Small intestine (tissue), 7 donors: ENCODE results near the gene TULP4. TPM values are rescaled to one million over a fixed set of nuclear protein-coding genes. Genes with fewer than 3 reads are reported as not detected.

ENCODE experiments used
- DNase-seq, 2 donors: peaks; one replicate each; pipeline versions ENCODE4 v3.0.0 to v3.0.0-alpha.2; 2013
- FAIRE-seq: peaks from 2 replicates; lab custom pipeline; 2012; peaks lifted over from hg19 to GRCh38; lab: Jason Lieb, UNC
- H3K27ac ChIP-seq, 3 donors: one replicate each; pipeline ENCODE4 v1.5.1; 2013; ENCODE audit warnings: low read length in 2 of 3, mild to moderate bottlenecking in 2 of 3, control low read depth in 1 of 3, inconsistent platforms in 1 of 3, low read depth in 1 of 3, moderate library complexity in 1 of 3
- H3K27me3 ChIP-seq, 3 donors: one replicate each; pipeline ENCODE4 v1.6.1; 2013; ENCODE audit warnings: low read length in 3 of 3, inconsistent platforms in 1 of 3; ENCODE audit not compliant: control insufficient read depth in 3 of 3, insufficient read depth in 3 of 3
- H3K36me3 ChIP-seq, 3 donors: one replicate each; pipeline ENCODE4 v1.6.1; 2013; ENCODE audit warnings: low read length in 3 of 3, inconsistent platforms in 1 of 3, low read depth in 1 of 3, mild to moderate bottlenecking in 1 of 3, moderate library complexity in 1 of 3; ENCODE audit not compliant: control insufficient read depth in 3 of 3, insufficient read depth in 2 of 3
- H3K4me1 ChIP-seq, 3 donors: one replicate each; pipeline ENCODE4 v1.6.1; 2013; ENCODE audit warnings: low read length in 2 of 3, inconsistent platforms in 1 of 3, low read depth in 1 of 3, mild to moderate bottlenecking in 1 of 3, moderate library complexity in 1 of 3; ENCODE audit not compliant: control insufficient read depth in 3 of 3, insufficient read depth in 2 of 3
- H3K4me3 ChIP-seq, 3 donors: one replicate each; pipeline ENCODE4 v1.5.1; 2013; ENCODE audit warnings: low read length in 3 of 3, control low read depth in 1 of 3, inconsistent platforms in 1 of 3, low read depth in 1 of 3, mild to moderate bottlenecking in 1 of 3, moderate library complexity in 1 of 3
- H3K9me3 ChIP-seq, 2 donors: one replicate each; pipeline ENCODE4 v1.6.1; 2013; ENCODE audit warnings: low read depth in 1 of 2, low read length in 1 of 2; ENCODE audit not compliant: control insufficient read depth in 2 of 2, insufficient read depth in 1 of 2
- WGBS, 3 donors: extraction: QIAGEN DNeasy Blood & Tissue Kit; methylation state at CpG; one replicate each; pipeline ENCODE4 v1.1.7; 2013; 5-methylcytosine and 5-hydroxymethylcytosine counted together
- polyA plus RNA-seq, 4 donors: library from polyadenylated mRNA; stranded (reverse) in 3 of 4; unstranded in 1 of 4; fragments of 200-250 nt in 3 of 4; fragments of 120-200 nt in 1 of 4; gene quantifications; one replicate each; pipeline versions ENCODE4 v1.2.1 to v1.2.3, GENCODE V29; 2013
- donor health status: healthy with polysubstance abuse.
- donor health status: control.
- donor health status: control.
- donor health status: Bipolar disorder and iron deficiency.
- donor health status: healthy.

The TULP4 gene
- polyA plus RNA-seq, 4 donors, result 7.2 to 30.7 (median 10.7) TPM

- no peak for DNase-seq
Observed at GRCh38 chr6:158559338-158559894, 247.2 kb downstream of the TULP4 start.

DNA sequence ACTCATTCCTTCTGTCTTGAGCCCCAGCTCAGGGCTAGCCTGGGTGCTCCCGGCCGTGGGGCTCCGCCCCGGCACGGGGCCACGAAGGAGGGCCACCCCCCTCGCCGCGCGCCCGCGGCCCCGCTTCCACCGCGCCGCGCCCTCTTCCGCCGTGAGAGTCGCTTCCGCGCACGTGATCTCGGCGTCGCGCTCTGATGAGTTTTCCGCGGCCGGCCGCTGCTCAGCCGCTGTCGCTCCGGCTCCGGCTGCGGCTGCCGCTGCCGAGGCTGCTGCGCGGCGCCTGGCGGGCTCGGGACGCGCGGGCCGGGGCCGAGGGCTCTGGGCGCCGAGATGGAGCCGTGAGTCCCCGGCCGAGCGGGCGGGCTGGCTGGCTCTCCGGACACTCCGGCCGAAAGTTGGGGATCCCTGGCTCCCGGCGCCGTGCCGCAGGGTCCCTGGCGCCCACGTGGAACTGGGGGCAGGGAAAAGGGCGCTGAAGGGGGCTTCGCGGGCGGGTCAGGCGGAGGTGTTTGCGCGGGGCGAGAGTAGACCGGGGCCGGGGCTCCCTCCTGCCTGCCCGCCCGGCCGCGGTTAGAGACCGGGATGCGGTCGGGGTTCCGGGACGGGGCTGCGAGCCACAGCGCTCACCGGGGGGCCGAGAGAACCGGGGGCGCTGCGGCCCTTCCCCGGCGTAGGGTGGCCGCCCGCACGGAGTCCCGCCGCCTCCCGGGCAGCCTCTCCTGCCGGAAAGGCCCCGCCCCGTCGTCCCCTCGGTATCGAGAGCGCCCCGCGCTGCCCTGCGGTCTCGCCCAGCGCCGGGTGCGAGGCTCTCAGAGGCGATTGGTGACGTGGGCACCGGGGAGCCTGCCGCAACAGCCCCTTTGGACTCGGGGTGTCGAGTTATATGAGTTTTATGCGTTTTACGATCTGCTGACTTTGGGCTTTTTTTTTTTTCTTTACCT, 247.9 kb downstream of the TULP4 start, which contains the start of gene TMEM181:
Gene TMEM181, plus strand, starts transcription at position 197 of the 941 bp plus-strand sequence. Its CDS starts 134 bp downstream, at position 331.
- 0 to 1% (median 1%) methylated on average over 90 to 120 of the region's 120 CpGs for WGBS, 3 donors
- Histone ChIP-seq H3K9me3 (no peaks in the 10 kb centered on the region), H3K27ac (peak within 1 kb of the TSS; percentile 88 to 96 (median 94)), H3K4me1 (peaks cover 2 to 14% (median 12%) of the 10 kb centered on the region in 3 donors), H3K36me3 (peaks cover 0 to 18% (median 0%) of the 10 kb centered on the region in 3 donors), H3K4me3 (peak within 1 kb of the TSS; percentile 64 to 96 (median 83)), H3K27me3 (peaks cover 0 to 3% (median 0%) of the 10 kb centered on the region in 3 donors)
- FAIRE-seq (no peak), DNase-seq (peak; percentile 83 to 96)

More at GRCh38 chr6:158559338-158559894, 247.2 kb downstream of the TULP4 start:
- Histone ChIP-seq H3K4me3 (peak overlapping the region; percentile 56 to 96 (median 83)), H3K4me1 (peaks cover 2 to 13% (median 12%) of the 10 kb centered on the region in 3 donors), H3K27me3 (peaks cover 0 to 3% (median 0%) of the 10 kb centered on the region in 3 donors), H3K27ac (peak overlapping the region; percentile 69 to 96 (median 94)), H3K9me3 (no peaks in the 10 kb centered on the region), H3K36me3 (peaks cover 0 to 11% (median 0%) of the 10 kb centered on the region in 3 donors)
- 48 to 52% (median 52%) methylated on average over 14 of the region's 14 CpGs for WGBS, 3 donors
- FAIRE-seq, result no peak

- peaks cover 0 to 19% (median 0%) of the 10 kb centered on the region in 3 donors for H3K36me3 ChIP-seq
- FAIRE-seq (no peak), DNase-seq (peak in 1 of 2 donors; percentile 59)
- no peaks in the 10 kb centered on the region for H3K9me3 ChIP-seq
- peak overlapping the region; percentile 64 to 96 (median 83) for H3K4me3 ChIP-seq
- H3K4me1 ChIP-seq, result peaks cover 2 to 14% (median 12%) of the 10 kb centered on the region in 3 donors
- H3K27me3 ChIP-seq, result peaks cover 0 to 3% (median 0%) of the 10 kb centered on the region in 3 donors
- H3K27ac ChIP-seq, result peak overlapping the region; percentile 88 to 96 (median 94)
- WGBS, 3 donors, result 1 to 6% (median 4%) methylated on average over 19 of the region's 19 CpGs
Observed at GRCh38 chr6:158560836-158561320, 248.6 kb downstream of the TULP4 start.

Other genes starting within 250 kb of the TULP4 start
- 1 to 10 TPM; 3.7 to 6.5 (median 4.9) TPM for gene SERAC1, start 144.2 kb upstream of the TULP4 start, polyA plus RNA-seq
- gene GTF2H5, start 144.1 kb upstream of the TULP4 start, polyA plus RNA-seq, result 10 to 100 TPM in 1 of 4 donors, 1 to 10 TPM in 3; 2.4 to 13.7 (median 5.0) TPM
- gene TMEM181, start 247.6 kb downstream of the TULP4 start, polyA plus RNA-seq, result 10 to 100 TPM; 14.9 to 41.1 (median 19.1) TPM